GM12878 (cell line): ENCODE measurements around the gene ARL3. TPM values are rescaled to one million over a fixed set of nuclear protein-coding genes. Genes with fewer than 3 reads are reported as not detected.
A peak's percentile ranks its signal among the peaks of the same experiment; 100 is the strongest.

ENCODE experiments used
- ATAC-seq: fragments of 200-7000 bp; cut with Tn5 transposase; 3 replicates; pipeline ENCODE4 v1.9.1; 2020; ENCODE audit warnings: mild to moderate bottlenecking, moderate library complexity
- BruUV-seq: library from RNA; stranded (reverse); fragments of 400-500 nt; replicated peaks from 2 replicates; lab custom pipeline; 2021; lab: Mats Ljungman, UMichigan
- CTCF ChIA-PET: fragments of 300-600 bp; sonication (Branson Sonifier 250); formaldehyde crosslinking; extraction: SDS; loops from one replicate; lab custom pipeline; 2021; ENCODE audit warnings: inconsistent platforms; lab: Yijun Ruan, JAX
- POLR2A ChIA-PET: fragments of 350-600 bp; formaldehyde crosslinking; extraction: SDS; loops from one replicate; lab custom pipeline; 2021; ENCODE audit warnings: inconsistent platforms; lab: Charles Lee
- RAD21 ChIA-PET: fragments of 300-600 bp; sonication (Branson Sonifier 250); formaldehyde crosslinking; loops from one replicate; lab custom pipeline; 2023; ENCODE audit warnings: antibody characterized with exemption; ENCODE audit not compliant: unreplicated experiment; lab: Charles Lee
- SMC1A ChIA-PET: fragments of 300-600 bp; sonication (Branson Sonifier 250); formaldehyde crosslinking; loops from one replicate; lab custom pipeline; 2023; ENCODE audit not compliant: unreplicated experiment, uncharacterized antibody; lab: Charles Lee
- DNase-seq: peaks from one replicate; pipeline ENCODE4 v3.0.0-alpha.2; 2011; ENCODE audit warnings: low read depth, low spot score
- FAIRE-seq: peaks from 3 replicates; lab custom pipeline; 2011; peaks lifted over from hg19 to GRCh38; lab: Jason Lieb, UNC
- H2AFZ ChIP-seq: 2 replicates; pipeline ENCODE4 v1.6.0; 2011; ENCODE audit warnings: low read depth, low read length, control low read depth; ENCODE audit not compliant: control insufficient read depth
- H3K27ac ChIP-seq: 2 replicates; pipeline ENCODE4 v1.5.1; 2011; ENCODE audit warnings: control low read depth; ENCODE audit not compliant: control insufficient read depth, insufficient read depth
- H3K27me3 ChIP-seq, 2 experiments: replicated peaks in 1 of 2; 2 replicates each; pipeline versions ENCODE4 v1.6.0 to v1.6.1; 2011; ENCODE audit warnings: low read length in 1 of 2; ENCODE audit not compliant: control insufficient read depth in 2 of 2, insufficient read depth in 2 of 2
- H3K36me3 ChIP-seq, 2 experiments: 2 replicates each; pipeline ENCODE4 v1.5.1; 2011; ENCODE audit warnings: low read length in 1 of 2; ENCODE audit not compliant: control insufficient read depth in 2 of 2, insufficient read depth in 2 of 2
- H3K4me1 ChIP-seq: 2 replicates; pipeline ENCODE4 v1.6.1; 2011; ENCODE audit warnings: mild to moderate bottlenecking, low read length, moderate library complexity, mixed read lengths; ENCODE audit not compliant: control insufficient read depth, insufficient read depth
- H3K4me2 ChIP-seq: 2 replicates; pipeline ENCODE4 v1.6.0; 2011; ENCODE audit warnings: control low read depth; ENCODE audit not compliant: control insufficient read depth, insufficient read depth
- H3K4me3 ChIP-seq: fragments of 200-600 bp; sonication (generic); 2 replicates; pipeline ENCODE4 v1.5.1; 2016
- H3K79me2 ChIP-seq: 2 replicates; pipeline ENCODE4 v1.6.0; 2011; ENCODE audit warnings: low read length; ENCODE audit not compliant: control insufficient read depth, insufficient read depth
- H3K9ac ChIP-seq: 2 replicates; pipeline ENCODE4 v1.8.0; 2011; ENCODE audit warnings: low read length, control low read depth, mixed read lengths; ENCODE audit not compliant: control insufficient read depth, insufficient read depth
- H3K9me3 ChIP-seq: replicated peaks from 3 replicates; pipeline ENCODE4 v1.5.1; 2011; ENCODE audit warnings: mild to moderate bottlenecking, low read length; ENCODE audit not compliant: control insufficient read depth, insufficient read depth
- H4K20me1 ChIP-seq: 2 replicates; pipeline ENCODE4 v1.6.0; 2011; ENCODE audit not compliant: control insufficient read depth, insufficient read depth
- DPF2 ChIP-seq: fragments of 450-650 bp; IDR thresholded peaks from 2 replicates; pipeline ENCODE4 v1.6.1; 2017; ENCODE audit warnings: mild to moderate bottlenecking
- FOXM1 ChIP-seq: IDR thresholded peaks from 2 replicates; pipeline ENCODE4 v1.6.1; 2012; ENCODE audit warnings: low read depth, mild to moderate bottlenecking, inconsistent platforms, low read length, moderate library complexity
- IKZF1 ChIP-seq: fragments of 450-650 bp; conservative IDR thresholded peaks from 2 replicates; pipeline ENCODE4 v1.6.1; 2017; ENCODE audit warnings: antibody characterized with exemption, mild to moderate bottlenecking
- JUNB ChIP-seq: IDR thresholded peaks from 2 replicates; pipeline ENCODE4 v1.6.1; 2016; ENCODE audit warnings: antibody characterized with exemption, mild to moderate bottlenecking
- JUND ChIP-seq: IDR thresholded peaks from 2 replicates; pipeline ENCODE4 v1.6.1; 2012; ENCODE audit warnings: low read depth, mild to moderate bottlenecking, low read length, improper control_type of control experiment, moderate library complexity
- MAX ChIP-seq: IDR thresholded peaks from 2 replicates; pipeline ENCODE4 v1.6.1; 2012; ENCODE audit warnings: low read depth, low read length, improper control_type of control experiment
- MEF2B ChIP-seq: fragments of 450-650 bp; IDR thresholded peaks from 2 replicates; pipeline ENCODE4 v1.6.1; 2018; ENCODE audit warnings: mild to moderate bottlenecking, moderate library complexity; ENCODE audit not compliant: partially characterized antibody, poor library complexity, severe bottlenecking
- PAX8 ChIP-seq: fragments of 450-650 bp; IDR thresholded peaks from 2 replicates; pipeline ENCODE4 v1.6.1; 2017; ENCODE audit warnings: mild to moderate bottlenecking, moderate library complexity
- RFX5 ChIP-seq: IDR thresholded peaks from 2 replicates; pipeline ENCODE4 v1.6.1; 2011; ENCODE audit warnings: low read depth, low read length, improper control_type of control experiment
- WGBS: methylation state at CpG from one replicate; pipeline ENCODE4 v1.1.6; 2016; ENCODE audit warnings: low lambda C conversion rate; ENCODE audit not compliant: insufficient replicate concordance, insufficient coverage; ENCODE audit errors: missing lambda C conversion rate; 5-methylcytosine and 5-hydroxymethylcytosine counted together
- in situ Hi-C: fragments of 300-500 bp; cut with MboI; formaldehyde crosslinking; loops from 9 replicates; pipeline ENCODE4 v1.14.3; 2018; ENCODE audit warnings: mixed read lengths
- intact Hi-C: fragments of 100-400 bp; cut with micrococcal nuclease; formaldehyde crosslinking; loops from one replicate; pipeline ENCODE4 v1.14.2; 2022; ENCODE audit not compliant: unreplicated experiment
- polyA plus RNA-seq, 11 experiments: library from polyadenylated mRNA; depleted of rRNA in 4 of 11; unstranded in 6 of 11; stranded (reverse) in 5 of 11; fragments of >200 nt; fragmentation: Nextera tagmentation in 4 of 11; fragmentation: Illumina TruSeq in 1 of 11; extraction: Ambion mirVana in 4 of 11; extraction: Trizol in 1 of 11; gene quantifications; 1 replicate in 1 of 11; 2 replicates in 10 of 11; pipeline versions ENCODE4 v1.2.1 to v1.2.3, GENCODE V29; 2011 to 2016; ENCODE audit warnings: inconsistent platforms in 2 of 11, missing spikeins in 2 of 11, low read depth in 1 of 11
- total RNA-seq, 4 experiments: library from RNA; depleted of rRNA in 3 of 4; stranded (reverse); fragments of >200 nt in 3 of 4; fragmentation: Illumina TruSeq in 1 of 4; extraction: Trizol in 1 of 4; gene quantifications; 2 replicates each; pipeline versions ENCODE4 v1.2.1 to v1.2.3, GENCODE V29; 2013 to 2021
- TF ChIP-seq, protein P1 (sequence below): fragments of 450-650 bp; IDR thresholded peaks from 2 replicates; pipeline ENCODE4 v1.6.1; 2016; ENCODE audit warnings: mild to moderate bottlenecking
- TF ChIP-seq, protein P2 (sequence below): IDR thresholded peaks from 2 replicates; pipeline ENCODE4 v1.6.1; 2012; ENCODE audit warnings: low read depth, low read length, improper control_type of control experiment

The ARL3 gene
- total and polyA plus RNA-seq, 10 of the 15 experiments (the other 5 are each of a cell fraction or from before 2014, with no cell fraction given), result 4.9 to 26.1 (median 11.0) TPM

- peak overlapping the region; percentile 93 for H2AFZ ChIP-seq
- ChIA-PET CTCF (interaction anchor here (0.7 to 8.5 kb wide), 13 partner anchors 8 to 1800 kb away, joined by 3 to 114 read pairs (median 4); partner anchors contain the start of genes SLF2 and TRIM8), RAD21 (interaction anchor here (1.3 to 9.6 kb wide), 11 partner anchors 11 to 656 kb away, joined by 3 to 140 read pairs (median 10); partner anchors contain the start of genes TRIM8 and WBP1L)
- DNase-seq, result no peak
- WGBS, result 2% methylated on average over 8 of the region's 8 CpGs
- no peaks in the 10 kb centered on the region for H3K9me3 ChIP-seq
- ATAC-seq, result no peak
- H3K4me1 ChIP-seq, result peaks cover 17% of the 10 kb centered on the region
- no peaks in the 10 kb centered on the region for H4K20me1 ChIP-seq
- in situ Hi-C loops, result no loop called here
- peaks cover 73% of the 10 kb centered on the region for H3K79me2 ChIP-seq
- intact Hi-C loops, result loop anchor here (2.0 to 10.0 kb wide), 4 partner anchors 34 to 281 kb away; partner anchors contain the start of genes ACTR1A, CUEDC2 and SUFU
- no TSS peak for BruUV-seq
- H3K27ac ChIP-seq, result peak overlapping the region; percentile 88
- no peaks in the 10 kb centered on the region for H3K27me3 ChIP-seq
- peak overlapping the region; percentile 90 for H3K4me3 ChIP-seq
- no peak for TF ChIP-seq RFX5
- 0 out of 2 replicates have a peak, but pooled peaks have one; percentile 5 for TF ChIP-seq FOXM1
- TF ChIP-seq, all 136 proteins: peak for 1
- peaks cover 0 to 2% of the 10 kb centered on the region in 2 experiments; a peak in 1 of 4 replicates for H3K36me3 ChIP-seq
- POLR2A ChIA-PET, result interaction anchor here (0.5 to 5.8 kb wide), 20 partner anchors 8 to 1409 kb away, joined by 3 to 73 read pairs (median 8); partner anchors contain the start of genes TRIM8 and WBP1L
- peak overlapping the region; percentile 51 for H3K4me2 ChIP-seq
- SMC1A ChIA-PET, result interaction anchor here (0.7 to 9.5 kb wide), 12 partner anchors 17 to 757 kb away, joined by 3 to 140 read pairs (median 6); partner anchors contain the start of genes SUFU and TRIM8
- peak overlapping the region; percentile 84 for H3K9ac ChIP-seq
- no peak for FAIRE-seq
Measured at GRCh38 chr10:102712843-102713538, 1.2 kb downstream of the ARL3 start.

GRCh38 chr10:102712089-102712488 lies 2.1 kb downstream of the ARL3 start:
- H3K9ac ChIP-seq, result peak overlapping the region; percentile 84
- H3K27ac ChIP-seq, result peak overlapping the region; percentile 88
- intact Hi-C loops, result loop anchor here (2.0 to 10.0 kb wide), 4 partner anchors 33 to 280 kb away; partner anchors contain the start of genes ACTR1A, CUEDC2 and SUFU
- no peak for TF ChIP-seq IKZF1
- no peak for TF ChIP-seq JUND
- no peak for TF ChIP-seq DPF2
- no peak for TF ChIP-seq MAX
- TF ChIP-seq PAX8, result no peak
- TF ChIP-seq, protein P1, sequence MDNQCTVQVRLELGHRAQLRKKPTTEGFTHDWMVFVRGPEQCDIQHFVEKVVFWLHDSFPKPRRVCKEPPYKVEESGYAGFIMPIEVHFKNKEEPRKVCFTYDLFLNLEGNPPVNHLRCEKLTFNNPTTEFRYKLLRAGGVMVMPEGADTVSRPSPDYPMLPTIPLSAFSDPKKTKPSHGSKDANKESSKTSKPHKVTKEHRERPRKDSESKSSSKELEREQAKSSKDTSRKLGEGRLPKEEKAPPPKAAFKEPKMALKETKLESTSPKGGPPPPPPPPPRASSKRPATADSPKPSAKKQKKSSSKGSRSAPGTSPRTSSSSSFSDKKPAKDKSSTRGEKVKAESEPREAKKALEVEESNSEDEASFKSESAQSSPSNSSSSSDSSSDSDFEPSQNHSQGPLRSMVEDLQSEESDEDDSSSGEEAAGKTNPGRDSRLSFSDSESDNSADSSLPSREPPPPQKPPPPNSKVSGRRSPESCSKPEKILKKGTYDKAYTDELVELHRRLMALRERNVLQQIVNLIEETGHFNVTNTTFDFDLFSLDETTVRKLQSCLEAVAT, result no peak
- TF ChIP-seq, protein P2, sequence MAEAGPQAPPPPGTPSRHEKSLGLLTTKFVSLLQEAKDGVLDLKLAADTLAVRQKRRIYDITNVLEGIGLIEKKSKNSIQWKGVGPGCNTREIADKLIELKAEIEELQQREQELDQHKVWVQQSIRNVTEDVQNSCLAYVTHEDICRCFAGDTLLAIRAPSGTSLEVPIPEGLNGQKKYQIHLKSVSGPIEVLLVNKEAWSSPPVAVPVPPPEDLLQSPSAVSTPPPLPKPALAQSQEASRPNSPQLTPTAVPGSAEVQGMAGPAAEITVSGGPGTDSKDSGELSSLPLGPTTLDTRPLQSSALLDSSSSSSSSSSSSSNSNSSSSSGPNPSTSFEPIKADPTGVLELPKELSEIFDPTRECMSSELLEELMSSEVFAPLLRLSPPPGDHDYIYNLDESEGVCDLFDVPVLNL, result no peak
- TF ChIP-seq MEF2B, result no peak
- peak; percentile 6; the same call in 1 of the 2 replicates for TF ChIP-seq JUNB

More at GRCh38 chr10:102712089-102712488, 2.1 kb downstream of the ARL3 start:
- H2AFZ ChIP-seq, result peak overlapping the region; percentile 64
- H3K36me3 ChIP-seq, result no peaks in the 10 kb centered on the region
- DNase-seq (no peak), FAIRE-seq (peak; percentile 41), ATAC-seq (no peak)
- H3K9me3 ChIP-seq, result no peaks in the 10 kb centered on the region
- H3K79me2 ChIP-seq, result peaks cover 73% of the 10 kb centered on the region
- peak overlapping the region; percentile 51 for H3K4me2 ChIP-seq
- ChIA-PET POLR2A (interaction anchor here (0.6 to 5.8 kb wide), 13 partner anchors 9 to 112 kb away, joined by 3 to 73 read pairs (median 13); partner anchors contain the start of genes TRIM8 and WBP1L), CTCF (interaction anchor here (0.9 to 8.5 kb wide), 8 partner anchors 9 to 208 kb away, joined by 3 to 114 read pairs (median 6); partner anchors contain the start of genes SUFU and TRIM8), SMC1A (interaction anchor here (0.6 to 9.5 kb wide), 14 partner anchors 8 to 753 kb away, joined by 3 to 140 read pairs (median 4); partner anchors contain the start of genes ACTR1A, SUFU and TRIM8), RAD21 (interaction anchor here (1.0 to 9.6 kb wide), 6 partner anchors 32 to 209 kb away, joined by 5 to 140 read pairs (median 47); partner anchors contain the start of genes ACTR1A, SUFU, TRIM8 and WBP1L)
- BruUV-seq, result no TSS peak
- WGBS, result 3% methylated on average over 4 of the region's 4 CpGs
- no peaks in the 10 kb centered on the region for H3K27me3 ChIP-seq
- no peaks in the 10 kb centered on the region for H4K20me1 ChIP-seq
- peak overlapping the region; percentile 90 for H3K4me3 ChIP-seq
- peaks cover 17% of the 10 kb centered on the region for H3K4me1 ChIP-seq
- in situ Hi-C loops, result no loop called here
